SK-N-MC (cell line): ENCODE results near the gene KCNF1.

ENCODE experiments used
- DNase-seq: peaks from one replicate; pipeline ENCODE4 v3.0.0-alpha.2; 2011; ENCODE audit warnings: low read depth, low spot score
- H3K27ac ChIP-seq: fragments of 200-600 bp; sonication (generic); 2 replicates; pipeline ENCODE4 v1.5.1; 2016; ENCODE audit warnings: mixed run types
- H3K36me3 ChIP-seq: fragments of 200-600 bp; sonication (generic); 2 replicates; pipeline ENCODE4 v1.6.1; 2017; ENCODE audit warnings: antibody characterized with exemption, low read length, mixed read lengths; ENCODE audit not compliant: insufficient read depth
- H3K4me3 ChIP-seq: fragments of 200-600 bp; sonication (generic); 2 replicates; pipeline ENCODE4 v1.5.1; 2016
- H3K9ac ChIP-seq: fragments of 200-600 bp; sonication (generic); 2 replicates; pipeline ENCODE4 v1.8.0; 2017; ENCODE audit warnings: mixed run types, mixed read lengths; ENCODE audit not compliant: insufficient read length
- H3K9me3 ChIP-seq: fragments of 200-600 bp; sonication (generic); 2 replicates; pipeline ENCODE4 v1.6.1; 2017; ENCODE audit warnings: low read depth, mild to moderate bottlenecking, antibody characterized with exemption, low read length, moderate library complexity, mixed read lengths
- EZH2 ChIP-seq: fragments of 200-600 bp; sonication (generic); IDR thresholded peaks from one replicate; pipeline ENCODE4 v1.6.1; 2017; ENCODE audit warnings: antibody characterized with exemption
- FOXP2 ChIP-seq: optimal IDR thresholded peaks from 2 replicates; pipeline ENCODE3; 2011; ENCODE audit warnings: mild to moderate bottlenecking, moderate library complexity; ENCODE audit not compliant: insufficient read depth; ENCODE audit errors: extremely low read length, control extremely low read depth
- POLR2AphosphoS5 ChIP-seq: IDR thresholded peaks from 2 replicates; pipeline ENCODE4 v1.6.1; 2012; ENCODE audit warnings: mild to moderate bottlenecking, low read depth, low read length, borderline replicate concordance

Gene KCNF1

DNA sequence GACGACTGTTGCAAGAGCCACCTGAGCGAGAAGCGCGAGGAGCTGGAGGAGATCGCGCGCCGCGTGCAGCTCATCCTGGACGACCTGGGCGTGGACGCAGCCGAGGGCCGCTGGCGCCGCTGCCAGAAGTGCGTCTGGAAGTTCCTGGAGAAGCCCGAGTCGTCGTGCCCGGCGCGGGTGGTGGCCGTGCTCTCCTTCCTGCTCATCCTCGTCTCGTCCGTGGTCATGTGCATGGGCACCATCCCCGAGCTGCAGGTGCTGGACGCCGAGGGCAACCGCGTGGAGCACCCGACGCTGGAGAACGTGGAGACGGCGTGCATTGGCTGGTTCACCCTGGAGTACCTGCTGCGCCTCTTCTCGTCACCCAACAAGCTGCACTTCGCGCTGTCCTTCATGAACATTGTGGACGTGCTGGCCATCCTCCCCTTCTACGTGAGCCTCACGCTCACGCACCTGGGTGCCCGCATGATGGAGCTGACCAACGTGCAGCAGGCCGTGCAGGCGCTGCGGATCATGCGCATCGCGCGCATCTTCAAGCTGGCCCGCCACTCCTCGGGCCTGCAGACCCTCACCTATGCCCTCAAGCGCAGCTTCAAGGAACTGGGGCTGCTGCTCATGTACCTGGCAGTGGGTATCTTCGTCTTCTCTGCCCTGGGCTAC, 1.2 kb downstream of the KCNF1 start:
- TF ChIP-seq FOXP2 (no peak), EZH2 (no peak), POLR2AphosphoS5 (no peak)
- Histone ChIP-seq H3K36me3 (no peaks in the 10 kb centered on the region), H3K9me3 (no peaks in the 10 kb centered on the region), H3K4me3 (no peak overlapping the region), H3K9ac (no peak overlapping the region), H3K27ac (no peak overlapping the region)
- no peak for DNase-seq

DNA sequence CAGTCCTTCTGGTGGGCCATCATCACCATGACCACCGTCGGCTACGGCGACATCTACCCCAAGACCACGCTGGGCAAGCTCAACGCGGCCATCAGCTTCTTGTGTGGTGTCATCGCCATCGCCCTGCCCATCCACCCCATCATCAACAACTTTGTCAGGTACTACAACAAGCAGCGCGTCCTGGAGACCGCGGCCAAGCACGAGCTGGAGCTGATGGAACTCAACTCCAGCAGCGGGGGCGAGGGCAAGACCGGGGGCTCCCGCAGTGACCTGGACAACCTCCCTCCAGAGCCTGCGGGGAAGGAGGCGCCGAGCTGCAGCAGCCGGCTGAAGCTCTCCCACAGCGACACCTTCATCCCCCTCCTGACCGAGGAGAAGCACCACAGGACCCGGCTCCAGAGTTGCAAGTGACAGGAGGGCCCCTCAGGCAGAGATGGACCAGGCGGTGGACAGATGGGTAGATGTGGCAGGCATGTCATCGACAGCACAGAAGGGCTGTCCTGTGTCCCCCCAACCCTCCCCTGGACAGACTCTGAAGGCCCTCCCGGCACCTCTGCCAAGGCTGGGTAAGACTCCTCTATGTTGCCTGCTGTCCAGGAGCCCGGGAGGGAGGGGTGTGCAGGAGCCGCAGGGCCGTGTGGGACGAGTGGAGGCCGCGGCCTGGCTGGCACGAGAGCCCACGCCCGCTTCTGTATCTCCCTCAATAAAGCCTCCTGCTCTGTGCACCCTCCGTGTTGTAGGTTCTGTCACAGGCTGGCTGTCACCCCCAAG, 2.0 kb downstream of the KCNF1 start:
- Histone ChIP-seq H3K9ac (no peak overlapping the region), H3K36me3 (no peaks in the 10 kb centered on the region), H3K9me3 (no peaks in the 10 kb centered on the region), H3K27ac (no peak overlapping the region), H3K4me3 (no peak overlapping the region)
- TF ChIP-seq EZH2 (no peak), FOXP2 (no peak), POLR2AphosphoS5 (no peak)
- no peak for DNase-seq

DNA sequence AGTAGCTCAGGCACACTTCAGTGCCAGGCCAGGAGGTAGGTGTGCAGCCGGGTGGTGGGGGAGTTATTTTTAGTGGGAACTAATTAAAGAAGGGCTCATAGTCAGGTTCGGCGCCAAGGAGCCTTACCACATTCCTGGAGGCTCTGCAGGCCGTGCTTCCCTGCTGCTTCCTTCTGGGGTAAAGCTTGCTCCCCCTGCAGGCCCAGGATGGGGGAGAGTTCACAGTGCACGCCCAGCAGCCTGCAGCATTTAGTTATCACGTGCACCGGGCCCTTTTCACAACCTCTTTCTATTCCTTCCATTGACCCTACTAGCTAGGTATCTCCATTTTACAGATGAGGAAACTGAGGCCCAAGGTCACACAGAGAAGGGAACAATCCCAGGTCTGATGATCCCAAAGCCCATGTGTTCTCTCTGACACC, 2.5 kb downstream of the KCNF1 start:
- no peak overlapping the region for H3K27ac ChIP-seq
- no peak overlapping the region for H3K4me3 ChIP-seq
- no peaks in the 10 kb centered on the region for H3K9me3 ChIP-seq
- TF ChIP-seq FOXP2 = no peak
- no peak overlapping the region for H3K9ac ChIP-seq
- no peaks in the 10 kb centered on the region for H3K36me3 ChIP-seq
- DNase-seq = peak; percentile 18

DNA sequence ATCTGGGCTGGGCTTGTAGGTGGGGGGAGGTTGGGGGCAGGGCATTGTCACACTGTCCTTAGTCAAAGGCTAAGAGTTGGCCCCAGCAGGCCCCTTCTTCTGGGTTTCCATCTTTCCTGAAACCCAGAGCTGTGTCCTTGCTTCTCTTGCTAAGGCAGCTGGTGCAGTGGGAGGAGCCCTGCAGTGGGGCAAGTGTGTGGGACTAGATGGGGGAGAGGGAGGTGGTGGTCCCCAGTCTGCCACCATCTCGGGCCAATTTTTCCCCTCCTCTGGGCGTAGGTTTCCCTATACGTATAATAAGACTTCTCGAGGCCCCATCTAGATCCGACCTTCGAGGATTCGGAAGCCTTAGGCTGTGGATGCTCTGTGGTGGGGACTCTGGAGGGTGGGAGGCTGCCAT, 3.5 kb downstream of the KCNF1 start:
- no peaks in the 10 kb centered on the region for H3K9me3 ChIP-seq
- TF ChIP-seq EZH2 = no peak
- no peak for TF ChIP-seq POLR2AphosphoS5
- no peak for TF ChIP-seq FOXP2

DNA sequence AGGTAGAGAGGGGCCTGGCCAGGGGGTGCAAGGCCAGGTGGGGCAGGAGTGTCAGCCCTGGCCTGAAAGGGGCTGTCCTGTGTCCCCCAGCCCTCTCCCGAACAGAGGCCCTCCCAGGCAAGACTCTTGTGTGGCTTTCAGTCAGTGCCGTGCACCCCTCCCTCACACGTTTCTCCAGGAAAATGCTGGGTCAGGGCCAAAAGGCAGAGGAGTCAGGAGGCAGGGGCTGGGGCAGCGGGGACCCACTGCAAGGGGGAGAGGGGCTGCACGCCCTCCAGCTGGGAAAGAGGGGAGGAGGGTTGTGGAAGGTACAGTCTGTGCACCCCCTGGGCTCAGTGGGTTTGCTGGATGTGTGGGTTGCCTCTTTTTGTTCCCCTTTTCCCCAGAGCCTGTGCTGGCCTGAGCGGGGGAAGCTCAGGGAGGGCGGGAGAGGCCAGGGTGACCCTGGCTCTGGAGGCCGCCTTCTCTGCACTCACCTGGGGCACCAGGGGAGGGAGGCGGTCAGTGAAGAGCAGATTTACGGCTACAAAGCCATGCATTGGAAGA, 4.1 kb downstream of the KCNF1 start:
- TF ChIP-seq FOXP2 = no peak
- no peak for TF ChIP-seq POLR2AphosphoS5
- no peak for TF ChIP-seq EZH2
- no peak for DNase-seq
- H3K9me3 ChIP-seq = no peaks in the 10 kb centered on the region
- H3K36me3 ChIP-seq = no peaks in the 10 kb centered on the region
- H3K9ac ChIP-seq = no peak overlapping the region
- H3K27ac ChIP-seq = no peak overlapping the region
- H3K4me3 ChIP-seq = no peak overlapping the region

More for the DNA sequence above, 3.5 kb downstream of the KCNF1 start:
- H3K4me3 ChIP-seq = no peak overlapping the region
- no peak overlapping the region for H3K27ac ChIP-seq
- H3K36me3 ChIP-seq = no peaks in the 10 kb centered on the region
- DNase-seq = no peak
- no peak overlapping the region for H3K9ac ChIP-seq

DNA sequence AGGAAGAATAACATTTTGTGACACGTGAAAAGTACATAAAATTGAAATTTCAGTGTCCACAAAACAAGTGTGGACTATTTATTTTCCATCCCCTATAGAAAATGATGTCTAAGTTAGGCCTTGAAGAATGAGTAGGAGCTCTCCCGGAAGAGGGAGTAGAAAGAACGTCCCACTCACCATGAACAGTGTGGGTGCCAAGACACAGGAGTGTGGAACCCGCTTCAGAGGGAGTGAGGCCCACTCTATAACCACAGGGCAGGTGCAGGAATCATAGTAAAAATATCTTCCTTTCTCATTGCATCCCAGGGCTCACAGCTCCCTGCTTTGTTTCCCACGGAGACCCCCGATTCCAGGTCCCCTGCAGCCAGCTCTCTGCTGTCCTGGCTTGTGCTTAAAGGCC, 5.2 kb downstream of the KCNF1 start:
- Histone ChIP-seq H3K36me3 (no peaks in the 10 kb centered on the region), H3K9ac (no peak overlapping the region), H3K27ac (no peak overlapping the region), H3K4me3 (no peak overlapping the region), H3K9me3 (no peaks in the 10 kb centered on the region)
- TF ChIP-seq EZH2 (no peak), POLR2AphosphoS5 (no peak), FOXP2 (no peak)
- no peak for DNase-seq

DNA sequence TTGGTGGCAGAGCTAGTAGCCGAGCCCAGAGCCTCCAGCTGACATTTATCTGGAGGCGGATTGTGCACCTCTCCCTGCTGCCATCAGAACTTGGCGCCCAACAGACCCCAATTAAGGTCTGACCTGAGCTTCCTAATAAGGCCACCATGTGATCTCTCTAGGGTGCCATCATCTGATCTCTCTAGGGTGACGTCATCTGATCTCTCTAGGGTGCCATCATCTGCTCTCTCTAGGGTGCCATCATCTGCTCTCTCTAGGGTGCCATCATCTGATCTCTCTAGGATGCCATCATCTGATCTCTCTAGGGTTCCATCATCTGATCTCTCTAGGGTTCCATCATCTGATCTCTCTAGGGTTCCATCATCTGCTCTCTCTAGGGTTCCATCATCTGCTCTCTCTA, 6.2 kb downstream of the KCNF1 start:
- no peak for DNase-seq
- Histone ChIP-seq H3K9me3 (no peaks in the 10 kb centered on the region), H3K36me3 (no peaks in the 10 kb centered on the region), H3K9ac (no peak overlapping the region), H3K4me3 (no peak overlapping the region), H3K27ac (no peak overlapping the region)
- TF ChIP-seq FOXP2 (no peak), EZH2 (no peak), POLR2AphosphoS5 (no peak)

DNA sequence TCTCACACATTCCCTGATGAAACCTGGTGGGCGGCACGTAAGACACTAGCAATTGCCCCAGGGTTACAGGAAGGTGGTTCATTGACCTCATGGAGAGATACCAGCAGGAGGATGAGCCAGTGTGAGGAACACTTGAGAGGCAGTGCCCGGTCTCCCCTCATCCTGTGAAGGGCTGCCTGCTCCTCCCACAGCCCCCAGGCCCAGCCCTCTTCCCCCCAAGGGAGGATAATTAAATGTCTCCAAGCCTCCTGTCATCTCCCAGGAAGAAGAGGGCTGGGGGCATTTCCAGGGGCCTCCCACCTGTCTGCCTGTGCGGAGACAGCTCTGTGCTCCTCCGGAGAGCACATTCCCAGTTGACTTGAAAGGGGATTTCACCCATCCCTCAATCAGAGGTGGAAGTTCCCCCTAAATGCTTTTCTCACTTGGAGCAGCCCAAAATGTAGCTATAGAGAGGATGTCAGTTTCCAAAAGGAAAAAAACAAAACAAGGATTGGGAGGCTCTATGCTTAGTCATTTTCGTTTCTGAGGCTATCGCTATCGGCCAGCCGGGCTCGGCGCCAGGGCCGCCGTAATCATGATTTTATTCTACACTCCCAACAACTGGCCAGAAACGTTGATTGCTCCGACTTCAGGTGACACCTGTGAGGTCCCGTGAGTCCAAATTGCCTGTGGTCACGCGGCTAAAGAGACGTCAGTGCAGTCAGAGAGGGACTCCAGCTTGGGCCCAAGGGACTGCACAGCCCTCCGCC, 7.1 kb downstream of the KCNF1 start:
- Histone ChIP-seq H3K27ac (no peak overlapping the region), H3K4me3 (no peak overlapping the region), H3K9me3 (no peaks in the 10 kb centered on the region), H3K9ac (no peak overlapping the region), H3K36me3 (no peaks in the 10 kb centered on the region)
- DNase-seq = no peak
- no peak for TF ChIP-seq FOXP2
- no peak for TF ChIP-seq POLR2AphosphoS5
- no peak for TF ChIP-seq EZH2
